BE2C (cell line): ENCODE data around the gene BMI1. TPM values are rescaled to one million over a fixed set of nuclear protein-coding genes. Genes with fewer than 3 reads are reported as not detected.
A peak's percentile ranks its signal among the peaks of the same experiment; 100 is the strongest.

Experiments used
- DNase-seq: peaks from one replicate; pipeline ENCODE4 v3.0.0-alpha.2; 2020
- H3K27me3 ChIP-seq: fragments of 250-450 bp; sonication (Bioruptor Pico); 2 replicates; pipeline ENCODE4 v1.5.1; 2020; ENCODE audit warnings: mild to moderate bottlenecking
- H3K36me3 ChIP-seq: fragments of 250-450 bp; sonication (Bioruptor Pico); 2 replicates; pipeline ENCODE4 v1.5.1; 2020; ENCODE audit warnings: mild to moderate bottlenecking
- H3K4me1 ChIP-seq: fragments of 250-450 bp; sonication (Bioruptor Pico); 2 replicates; pipeline ENCODE4 v1.5.1; 2020
- H3K4me3 ChIP-seq: 2 replicates; pipeline ENCODE4 v1.5.1; 2011; ENCODE audit warnings: low read depth, low read length
- H3K9me3 ChIP-seq: fragments of 250-450 bp; sonication (Bioruptor Pico); 2 replicates; pipeline ENCODE4 v1.5.1; 2020
- polyA plus RNA-seq: library from polyadenylated mRNA; unstranded; fragments of >200 nt; gene quantifications from one replicate; pipeline ENCODE4 v1.2.1, GENCODE V29; 2012; ENCODE audit warnings: low read depth, missing spikeins; ENCODE audit not compliant: insufficient read length, insufficient read depth
- TF ChIP-seq, protein P1 (sequence below): IDR thresholded peaks from 2 replicates; pipeline ENCODE4 v1.5.1; 2012; ENCODE audit warnings: mild to moderate bottlenecking, low read depth, low read length

BMI1 gene
- polyA plus RNA-seq, result 48.1 TPM

DNA sequence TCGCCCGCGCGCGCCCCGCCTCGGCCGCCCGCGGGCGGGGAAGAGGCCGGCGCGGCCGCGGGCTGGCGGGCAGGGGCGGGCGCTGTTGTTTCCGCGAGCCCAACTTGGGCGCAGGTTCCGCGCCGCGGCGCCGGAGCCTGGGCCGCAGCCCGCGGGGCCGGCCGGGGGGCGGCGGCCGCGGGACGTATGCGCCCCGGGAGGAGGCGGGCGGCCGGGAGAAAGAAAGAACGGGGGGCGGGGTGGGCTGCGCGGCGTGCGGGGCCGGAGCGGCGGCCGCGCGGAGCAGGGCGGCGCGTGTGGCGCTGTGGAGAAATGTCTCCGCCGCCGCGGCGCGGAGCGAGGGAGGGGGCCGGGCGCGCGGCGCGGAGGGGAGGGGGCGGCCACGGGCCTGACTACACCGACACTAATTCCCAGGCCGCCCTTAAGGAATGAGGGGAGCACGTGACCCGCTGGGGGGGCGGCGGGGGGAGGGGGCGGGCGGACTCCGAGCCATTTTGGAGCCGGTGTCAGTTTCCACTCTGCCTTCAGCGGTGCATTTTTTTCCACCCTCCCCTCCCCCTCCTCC, at the start of gene BMI1:
BMI1 (plus strand) TSS at position 509 of the 565 bp plus-strand sequence. CDS start 5,351 bp downstream, outside the sequence.
- H3K9me3 ChIP-seq, result no peaks in the 10 kb centered on the region
- TF ChIP-seq, protein P1, sequence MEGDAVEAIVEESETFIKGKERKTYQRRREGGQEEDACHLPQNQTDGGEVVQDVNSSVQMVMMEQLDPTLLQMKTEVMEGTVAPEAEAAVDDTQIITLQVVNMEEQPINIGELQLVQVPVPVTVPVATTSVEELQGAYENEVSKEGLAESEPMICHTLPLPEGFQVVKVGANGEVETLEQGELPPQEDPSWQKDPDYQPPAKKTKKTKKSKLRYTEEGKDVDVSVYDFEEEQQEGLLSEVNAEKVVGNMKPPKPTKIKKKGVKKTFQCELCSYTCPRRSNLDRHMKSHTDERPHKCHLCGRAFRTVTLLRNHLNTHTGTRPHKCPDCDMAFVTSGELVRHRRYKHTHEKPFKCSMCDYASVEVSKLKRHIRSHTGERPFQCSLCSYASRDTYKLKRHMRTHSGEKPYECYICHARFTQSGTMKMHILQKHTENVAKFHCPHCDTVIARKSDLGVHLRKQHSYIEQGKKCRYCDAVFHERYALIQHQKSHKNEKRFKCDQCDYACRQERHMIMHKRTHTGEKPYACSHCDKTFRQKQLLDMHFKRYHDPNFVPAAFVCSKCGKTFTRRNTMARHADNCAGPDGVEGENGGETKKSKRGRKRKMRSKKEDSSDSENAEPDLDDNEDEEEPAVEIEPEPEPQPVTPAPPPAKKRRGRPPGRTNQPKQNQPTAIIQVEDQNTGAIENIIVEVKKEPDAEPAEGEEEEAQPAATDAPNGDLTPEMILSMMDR, result no peak
- peaks cover 13% of the 10 kb centered on the region for H3K27me3 ChIP-seq
- H3K4me3 ChIP-seq, result peak within 1 kb of the TSS; percentile 77
- peaks cover 17% of the 10 kb centered on the region for H3K4me1 ChIP-seq
- DNase-seq, result peak; percentile 84
- H3K36me3 ChIP-seq, result no peaks in the 10 kb centered on the region

DNA sequence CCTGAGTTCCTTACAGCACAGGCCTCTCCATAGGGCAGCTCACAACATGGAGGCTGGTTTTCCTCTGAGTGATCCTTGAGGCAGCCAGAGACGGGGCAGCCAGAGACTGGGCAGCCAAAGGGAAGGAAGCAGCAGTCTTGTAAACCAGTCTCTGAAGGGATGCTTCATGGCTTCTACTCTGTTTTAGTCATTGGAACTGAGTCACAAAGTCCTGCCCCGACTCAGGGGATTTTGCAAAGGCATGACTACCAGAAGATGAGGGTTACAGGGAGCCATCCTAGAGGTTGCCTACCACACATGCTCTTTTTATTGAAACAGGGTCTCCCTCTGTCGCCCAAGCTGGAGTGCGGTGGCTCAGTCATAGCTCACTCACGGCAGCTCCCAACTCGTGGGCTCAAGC, 49.1 kb upstream of the BMI1 start:
- H3K4me1 ChIP-seq, result no peaks in the 10 kb centered on the region
- H3K27me3 ChIP-seq, result no peaks in the 10 kb centered on the region
- DNase-seq, result no peak
- TF ChIP-seq, protein P1, result no peak
- no peaks in the 10 kb centered on the region for H3K9me3 ChIP-seq
- H3K4me3 ChIP-seq, result no peak overlapping the region
- no peaks in the 10 kb centered on the region for H3K36me3 ChIP-seq

DNA sequence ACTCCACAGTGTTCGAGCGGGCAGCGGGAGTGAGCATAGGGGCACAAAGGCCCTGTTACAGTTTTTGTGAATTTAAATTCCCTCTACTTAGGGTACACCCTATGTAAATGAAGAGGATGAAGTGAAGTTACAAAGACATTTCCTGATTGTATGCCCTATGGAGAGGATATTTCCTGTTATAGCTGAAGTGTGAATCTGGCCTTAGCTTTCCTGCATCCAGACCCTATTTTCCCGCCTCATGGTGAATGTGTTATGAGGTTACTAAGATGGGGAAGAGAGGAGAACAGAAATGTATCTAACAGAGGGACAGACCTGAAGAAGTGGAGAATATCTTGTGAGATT, 42.5 kb upstream of the BMI1 start:
- no peak for DNase-seq

DNA sequence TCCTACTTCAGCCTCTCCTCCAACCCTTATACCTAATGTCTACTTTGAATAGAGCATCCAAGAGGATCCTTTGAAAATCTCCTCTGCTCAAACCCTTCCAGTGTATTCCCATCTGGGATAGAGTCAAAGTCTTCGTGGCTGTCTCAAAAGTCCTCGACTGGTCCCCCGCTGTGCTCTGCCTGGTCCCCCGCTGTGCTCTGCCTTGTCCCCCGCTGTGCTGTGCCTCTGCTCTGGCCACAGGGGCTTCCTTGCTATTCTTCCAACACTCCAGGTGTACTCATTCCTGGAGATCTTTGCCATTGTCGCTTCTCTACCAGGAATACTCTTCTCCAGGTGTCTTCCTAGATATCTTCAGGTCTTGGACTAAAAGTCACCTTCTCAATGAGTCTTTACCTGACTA, 40.8 kb upstream of the BMI1 start:
- TF ChIP-seq, protein P1, result no peak
- Histone ChIP-seq H3K9me3 (no peaks in the 10 kb centered on the region), H3K4me3 (no peak overlapping the region), H3K27me3 (no peaks in the 10 kb centered on the region), H3K36me3 (no peaks in the 10 kb centered on the region), H3K4me1 (no peaks in the 10 kb centered on the region)
- DNase-seq, result no peak

More for the DNA sequence above, 42.5 kb upstream of the BMI1 start:
- Histone ChIP-seq H3K27me3 (no peaks in the 10 kb centered on the region), H3K4me1 (no peaks in the 10 kb centered on the region), H3K36me3 (no peaks in the 10 kb centered on the region), H3K9me3 (no peaks in the 10 kb centered on the region), H3K4me3 (no peak overlapping the region)
- TF ChIP-seq, protein P1, result no peak

DNA sequence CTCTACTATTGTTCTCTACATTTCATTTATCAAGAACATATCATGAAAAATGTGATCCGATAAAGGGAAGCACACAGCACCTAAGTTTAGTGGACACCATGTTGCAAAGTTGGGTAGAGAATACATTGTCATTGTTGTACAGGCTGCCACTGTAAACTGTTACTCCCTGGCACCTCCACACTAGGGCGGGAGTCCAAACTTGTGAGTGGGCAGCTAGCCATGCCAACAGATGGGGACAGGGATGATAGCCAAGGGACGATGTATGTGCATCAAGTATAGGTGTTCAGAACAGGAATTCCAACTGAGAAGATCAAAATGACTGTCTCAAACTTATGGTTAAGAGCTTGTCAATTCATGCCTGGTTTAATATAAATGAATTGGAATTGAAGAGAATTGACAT, 35.8 kb upstream of the BMI1 start:
- Histone ChIP-seq H3K36me3 (no peaks in the 10 kb centered on the region), H3K4me1 (no peaks in the 10 kb centered on the region), H3K27me3 (no peaks in the 10 kb centered on the region), H3K4me3 (no peak overlapping the region), H3K9me3 (no peaks in the 10 kb centered on the region)
- TF ChIP-seq, protein P1, result no peak
- DNase-seq, result no peak

DNA sequence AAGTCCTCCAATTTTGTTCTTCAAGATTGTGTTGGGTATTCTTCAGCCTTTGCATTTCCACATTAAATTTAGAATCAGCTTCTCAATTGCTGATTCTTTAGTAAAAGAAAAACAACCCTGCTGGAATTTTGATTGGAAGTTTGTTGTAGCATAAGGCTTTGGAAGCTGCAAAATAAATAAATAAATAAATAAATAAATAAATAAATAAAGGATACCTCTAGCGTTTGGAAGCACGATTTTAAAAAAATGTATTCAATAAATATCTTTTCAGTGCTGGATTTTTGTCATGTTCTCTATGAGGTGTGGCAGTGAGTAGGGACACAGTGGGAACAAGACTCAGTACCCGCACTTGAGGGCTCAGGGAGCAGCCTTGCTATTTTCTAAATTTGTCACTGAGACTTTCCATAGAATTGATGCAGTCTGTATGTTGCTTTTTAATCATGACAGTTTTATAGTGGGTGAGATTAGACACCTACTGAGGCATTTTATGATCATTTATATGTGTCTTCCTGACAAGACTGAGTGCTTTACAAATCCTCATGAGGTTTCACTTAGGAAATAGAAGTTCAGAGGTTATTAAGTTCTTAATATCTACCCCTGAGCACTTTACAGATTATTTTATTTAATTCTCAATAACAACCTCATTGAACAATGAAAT, 27.0 kb upstream of the BMI1 start:
- no peaks in the 10 kb centered on the region for H3K9me3 ChIP-seq
- no peaks in the 10 kb centered on the region for H3K4me1 ChIP-seq
- H3K27me3 ChIP-seq, result no peaks in the 10 kb centered on the region
- no peaks in the 10 kb centered on the region for H3K36me3 ChIP-seq
- no peak for DNase-seq
- TF ChIP-seq, protein P1, result no peak
- H3K4me3 ChIP-seq, result no peak overlapping the region
